Activated CD8-positive, alpha-beta T cell treated with anti-CD3 and anti-CD28 coated beads, Interleukin-2, amount 10 ng/mL, durations not matched to agents 7 days and 5 days (primary cell): ENCODE data around the gene TSPEAR. TPM values are rescaled to one million over a fixed set of nuclear protein-coding genes. Genes with fewer than 3 reads are reported as not detected.
"Not testable (repeated sequence)": the region's sequence is repeated elsewhere in the genome, so short reads cannot be mapped to it uniquely, and the experiment has no call there.

Experiments used
- ATAC-seq: fragments of 150-1000 bp; cut with Tn5 transposase; one replicate; pipeline ENCODE4 v1.10.0; 2021; ENCODE audit warnings: moderate library complexity
- CTCF ChIA-PET: fragments of 350-600 bp; sonication (Branson Sonifier 250); formaldehyde crosslinking; loops from one replicate; lab custom pipeline; 2021; ENCODE audit warnings: antibody characterized with exemption; lab: Charles Lee
- POLR2A ChIA-PET: fragments of 350-600 bp; sonication (Branson Sonifier 250); formaldehyde crosslinking; loops from one replicate; lab custom pipeline; 2021; ENCODE audit warnings: antibody characterized with exemption; lab: Charles Lee
- DNase-seq: peaks from one replicate; pipeline ENCODE4 v3.0.0-alpha.2; 2020
- H3K27ac Mint-ChIP-seq: one replicate; pipeline ENCODE4 v1.8.0; 2021; ENCODE audit warnings: mild to moderate bottlenecking, mixed read lengths
- H3K27me3 Mint-ChIP-seq: one replicate; pipeline ENCODE4 v1.8.0; 2021; ENCODE audit warnings: low read depth, mixed read lengths
- H3K36me3 Mint-ChIP-seq: one replicate; pipeline ENCODE4 v1.8.0; 2021; ENCODE audit warnings: low read depth, mixed read lengths
- H3K4me1 Mint-ChIP-seq: one replicate; pipeline ENCODE4 v1.8.0; 2021; ENCODE audit warnings: low read depth, mixed read lengths
- H3K4me3 Mint-ChIP-seq: one replicate; pipeline ENCODE4 v1.8.0; 2021; ENCODE audit warnings: mild to moderate bottlenecking, mixed read lengths
- H3K9me3 Mint-ChIP-seq: one replicate; pipeline ENCODE4 v1.8.0; 2022; ENCODE audit warnings: mixed read lengths; ENCODE audit not compliant: insufficient read depth
- total RNA-seq, 2 experiments: library from RNA; stranded (reverse); gene quantifications; one replicate each; pipeline ENCODE4 v1.2.3, GENCODE V29; 2021

Gene TSPEAR
- total RNA-seq, 2 experiments from 2014 or later = not detected

GRCh38 chr21:44685050-44685449, 26.3 kb downstream of the TSPEAR start:
- H3K4me3 Mint-ChIP-seq, CTCF ChIA-PET, H3K9me3 Mint-ChIP-seq, H3K27me3 Mint-ChIP-seq, H3K27ac Mint-ChIP-seq, POLR2A ChIA-PET, H3K4me1 Mint-ChIP-seq, ATAC-seq, H3K36me3 Mint-ChIP-seq: not testable (repeated sequence)
- DNase-seq = peak; percentile 18

GRCh38 chr21:44684483-44684882, 26.9 kb downstream of the TSPEAR start:
- H3K27me3 Mint-ChIP-seq = peaks cover 10% of the 10 kb centered on the region
- ChIA-PET POLR2A (no interaction called here), CTCF (no interaction called here)
- no peaks in the 10 kb centered on the region for H3K9me3 Mint-ChIP-seq
- ATAC-seq = no peak
- no peak overlapping the region for H3K4me3 Mint-ChIP-seq
- H3K36me3 Mint-ChIP-seq = no peaks in the 10 kb centered on the region
- no peak for DNase-seq
- peaks cover 9% of the 10 kb centered on the region for H3K4me1 Mint-ChIP-seq
- H3K27ac Mint-ChIP-seq = no peak overlapping the region

- ChIA-PET POLR2A (no interaction called here), CTCF (no interaction called here)
- DNase-seq = no peak
- Mint-ChIP-seq H3K9me3 (no peaks in the 10 kb centered on the region), H3K4me3 (no peak overlapping the region), H3K27ac (no peak overlapping the region), H3K36me3 (no peaks in the 10 kb centered on the region), H3K27me3 (peaks cover 11% of the 10 kb centered on the region), H3K4me1 (peaks cover 9% of the 10 kb centered on the region)
- ATAC-seq = no peak
Measured at GRCh38 chr21:44684077-44684476, 27.3 kb downstream of the TSPEAR start.

- POLR2A ChIA-PET = no interaction called here
- ATAC-seq = no peak
- no peaks in the 10 kb centered on the region for H3K9me3 Mint-ChIP-seq
- H3K27ac Mint-ChIP-seq = no peak overlapping the region
- DNase-seq = no peak
- CTCF ChIA-PET = interaction anchor here (1.0 to 1.1 kb wide), 3 partner anchors 9 to 172 kb away, joined by 3 to 4 read pairs (median 3); no protein-coding TSS in a partner anchor
- peaks cover 9% of the 10 kb centered on the region for H3K4me1 Mint-ChIP-seq
- H3K4me3 Mint-ChIP-seq = no peak overlapping the region
- peaks cover 11% of the 10 kb centered on the region for H3K27me3 Mint-ChIP-seq
- H3K36me3 Mint-ChIP-seq = no peaks in the 10 kb centered on the region
Measured at GRCh38 chr21:44682580-44683151, 28.7 kb downstream of the TSPEAR start.

- Mint-ChIP-seq H3K36me3 (no peaks in the 10 kb centered on the region), H3K9me3 (no peaks in the 10 kb centered on the region), H3K4me1 (peaks cover 9% of the 10 kb centered on the region), H3K27ac (no peak within 1 kb of the TSS), H3K4me3 (no peak within 1 kb of the TSS), H3K27me3 (peaks cover 11% of the 10 kb centered on the region)
- DNase-seq = no peak
- CTCF ChIA-PET = interaction anchor here (1.0 to 1.1 kb wide), 3 partner anchors 8 to 172 kb away, joined by 3 to 4 read pairs (median 3); no protein-coding TSS in a partner anchor
- POLR2A ChIA-PET = no interaction called here
- no peak for ATAC-seq
Measured at GRCh38 chr21:44681861-44682579, 29.4 kb downstream of the TSPEAR start, which contains the start of gene KRTAP12-1. Gene KRTAP12-1, minus strand, starts transcription at chr21:44682163. Its CDS starts 40 bp downstream, at chr21:44682123.

GRCh38 chr21:44681152-44681551, 30.2 kb downstream of the TSPEAR start:
- no peaks in the 10 kb centered on the region for H3K36me3 Mint-ChIP-seq
- DNase-seq (no peak), ATAC-seq (no peak)
- ChIA-PET POLR2A (no interaction called here), CTCF (interaction anchor here (1.0 kb wide), 1 partner anchor 112 kb away, joined by 3 read pairs; no protein-coding TSS in a partner anchor)
- no peak overlapping the region for H3K27ac Mint-ChIP-seq
- H3K27me3 Mint-ChIP-seq = peaks cover 11% of the 10 kb centered on the region
- H3K9me3 Mint-ChIP-seq = no peaks in the 10 kb centered on the region
- no peak overlapping the region for H3K4me3 Mint-ChIP-seq
- peaks cover 3% of the 10 kb centered on the region for H3K4me1 Mint-ChIP-seq

- Mint-ChIP-seq H3K4me1 (no peaks in the 10 kb centered on the region), H3K27me3 (peaks cover 18% of the 10 kb centered on the region), H3K9me3 (peaks cover 4% of the 10 kb centered on the region), H3K4me3 (no peak overlapping the region), H3K36me3 (no peaks in the 10 kb centered on the region), H3K27ac (no peak overlapping the region)
- ATAC-seq (no peak), DNase-seq (no peak)
- ChIA-PET POLR2A (no interaction called here), CTCF (interaction anchor here (0.7 kb wide), 1 partner anchor 167 kb away, joined by 3 read pairs; no protein-coding TSS in a partner anchor)
Measured at GRCh38 chr21:44677881-44678280, 33.5 kb downstream of the TSPEAR start.

GRCh38 chr21:44671911-44672310, 39.5 kb downstream of the TSPEAR start:
- H3K4me1 Mint-ChIP-seq = no peaks in the 10 kb centered on the region

GRCh38 chr21:44670642-44671432, 40.5 kb downstream of the TSPEAR start:
- ChIA-PET CTCF (no interaction called here), POLR2A (no interaction called here)
- no peak for DNase-seq
- Mint-ChIP-seq H3K9me3 (peaks cover 22% of the 10 kb centered on the region), H3K4me1 (no peaks in the 10 kb centered on the region), H3K27ac (no peak overlapping the region), H3K27me3 (peaks cover 9% of the 10 kb centered on the region), H3K36me3 (peaks cover 3% of the 10 kb centered on the region), H3K4me3 (no peak overlapping the region)
- ATAC-seq = no peak

More at GRCh38 chr21:44671911-44672310, 39.5 kb downstream of the TSPEAR start:
- H3K27me3 Mint-ChIP-seq = peaks cover 10% of the 10 kb centered on the region
- H3K4me3 Mint-ChIP-seq = no peak overlapping the region
- DNase-seq (no peak), ATAC-seq (no peak)
- ChIA-PET CTCF (no interaction called here), POLR2A (no interaction called here)
- no peak overlapping the region for H3K27ac Mint-ChIP-seq
- H3K9me3 Mint-ChIP-seq = peaks cover 24% of the 10 kb centered on the region
- peaks cover 3% of the 10 kb centered on the region for H3K36me3 Mint-ChIP-seq

GRCh38 chr21:44667612-44668011, 43.8 kb downstream of the TSPEAR start:
- CTCF ChIA-PET = interaction anchor here (1.1 kb wide), 1 partner anchor 157 kb away, joined by 3 read pairs; no protein-coding TSS in a partner anchor
- Mint-ChIP-seq H3K9me3 (peaks cover 32% of the 10 kb centered on the region), H3K27me3 (peaks cover 7% of the 10 kb centered on the region), H3K4me1 (no peaks in the 10 kb centered on the region), H3K36me3 (peaks cover 9% of the 10 kb centered on the region), H3K4me3 (no peak overlapping the region), H3K27ac (no peak overlapping the region)
- POLR2A ChIA-PET = no interaction called here
- DNase-seq = no peak
- no peak for ATAC-seq

GRCh38 chr21:44666401-44667320, 44.7 kb downstream of the TSPEAR start, which contains the start of gene KRTAP12-2:
Gene KRTAP12-2, minus strand, starts transcription at chr21:44666927. Its CDS starts 41 bp downstream, at chr21:44666886.
- H3K4me1 Mint-ChIP-seq = no peaks in the 10 kb centered on the region
- peaks cover 9% of the 10 kb centered on the region for H3K36me3 Mint-ChIP-seq
- ATAC-seq (no peak), DNase-seq (no peak)
- no peak within 1 kb of the TSS for H3K4me3 Mint-ChIP-seq
- ChIA-PET POLR2A (interaction anchor here (0.6 kb wide), 1 partner anchor 65 kb away, joined by 3 read pairs; no protein-coding TSS in a partner anchor), CTCF (interaction anchor here (1.1 kb wide), 1 partner anchor 156 kb away, joined by 3 read pairs; no protein-coding TSS in a partner anchor)
- peaks cover 9% of the 10 kb centered on the region for H3K27me3 Mint-ChIP-seq
- peaks cover 31% of the 10 kb centered on the region for H3K9me3 Mint-ChIP-seq
- H3K27ac Mint-ChIP-seq = no peak within 1 kb of the TSS
